Urinary bladder (tissue), 4 donors: ENCODE results near the gene CSAD. TPM values are rescaled to one million over a fixed set of nuclear protein-coding genes. Genes with fewer than 3 reads are reported as not detected.
"Not testable (repeated sequence)": the region's sequence is repeated elsewhere in the genome, so short reads cannot be mapped to it uniquely, and the experiment has no call there.

Experiments used
- DNase-seq: peaks from one replicate; pipeline ENCODE4 v3.0.0-alpha.2; 2015; ENCODE audit errors: extremely low spot score
- H3K27ac ChIP-seq: one replicate; pipeline ENCODE4 v1.5.1; 2013; ENCODE audit warnings: low read depth, mild to moderate bottlenecking, moderate library complexity
- H3K36me3 ChIP-seq: one replicate; pipeline ENCODE4 v1.6.1; 2013; ENCODE audit warnings: mild to moderate bottlenecking, moderate library complexity; ENCODE audit not compliant: insufficient read depth
- H3K4me1 ChIP-seq: one replicate; pipeline ENCODE4 v1.6.1; 2013; ENCODE audit warnings: mild to moderate bottlenecking, moderate library complexity; ENCODE audit not compliant: insufficient read depth
- H3K4me3 ChIP-seq: one replicate; pipeline ENCODE4 v1.5.1; 2013; ENCODE audit warnings: low read depth, low read length
- WGBS: extraction: QIAGEN DNeasy Blood & Tissue Kit; methylation state at CpG from one replicate; pipeline ENCODE4 v1.1.7; 2013; 5-methylcytosine and 5-hydroxymethylcytosine counted together
- polyA plus RNA-seq: library from polyadenylated mRNA; stranded (reverse); fragments of 200-250 nt; gene quantifications from one replicate; pipeline ENCODE4 v1.2.3, GENCODE V29; 2013
- total RNA-seq: library from RNA; depleted of rRNA; stranded (reverse); fragments of >200 nt; gene quantifications from one replicate; pipeline ENCODE4 v1.2.3, GENCODE V29; 2014
- donor health status: healthy with polysubstance abuse.
- donor health status: healthy.

The CSAD gene
- total and polyA plus RNA-seq, 2 donors: 19.1 to 36.9 TPM

GRCh38 chr12:53173085-53173715 lies 7.5 kb downstream of the CSAD start:
- Histone ChIP-seq H3K27ac (no peak overlapping the region), H3K4me3 (no peak overlapping the region), H3K36me3 (no peaks in the 10 kb centered on the region), H3K4me1 (no peaks in the 10 kb centered on the region)
- 84% methylated on average over 10 of the region's 10 CpGs for WGBS
- DNase-seq: no peak

GRCh38 chr12:53172352-53172751 lies 8.4 kb downstream of the CSAD start:
- H3K27ac ChIP-seq: no peak overlapping the region
- WGBS: 46% methylated on average over 11 of the region's 11 CpGs

GRCh38 chr12:53171725-53172329 lies 8.9 kb downstream of the CSAD start:
- H3K36me3 ChIP-seq: peaks cover 2% of the 10 kb centered on the region
- H3K4me1 ChIP-seq: no peaks in the 10 kb centered on the region
- no peak for DNase-seq
- H3K4me3 ChIP-seq: no peak overlapping the region
- no peak overlapping the region for H3K27ac ChIP-seq
- 35% methylated on average over 10 of the region's 10 CpGs for WGBS

More at GRCh38 chr12:53172352-53172751, 8.4 kb downstream of the CSAD start:
- H3K4me1 ChIP-seq: no peaks in the 10 kb centered on the region
- no peak for DNase-seq
- H3K36me3 ChIP-seq: no peaks in the 10 kb centered on the region
- no peak overlapping the region for H3K4me3 ChIP-seq

GRCh38 chr12:53170876-53171724 lies 9.6 kb downstream of the CSAD start:
- H3K27ac ChIP-seq: no peak overlapping the region
- no peak overlapping the region for H3K4me3 ChIP-seq
- H3K4me1 ChIP-seq: no peaks in the 10 kb centered on the region
- H3K36me3 ChIP-seq: peaks cover 2% of the 10 kb centered on the region
- WGBS: 83% methylated on average over 14 of the region's 14 CpGs
- DNase-seq: no peak

GRCh38 chr12:53170215-53170614 lies 10.5 kb downstream of the CSAD start:
- Histone ChIP-seq H3K4me3 (no peak overlapping the region), H3K36me3 (peaks cover 2% of the 10 kb centered on the region), H3K4me1 (no peaks in the 10 kb centered on the region), H3K27ac (no peak overlapping the region)
- no peak for DNase-seq
- 91% methylated on average over 8 of the region's 8 CpGs for WGBS

- WGBS: 95% methylated on average over 7 of the region's 7 CpGs
- peaks cover 2% of the 10 kb centered on the region for H3K36me3 ChIP-seq
- no peaks in the 10 kb centered on the region for H3K4me1 ChIP-seq
- no peak for DNase-seq
- H3K4me3 ChIP-seq: no peak overlapping the region
- no peak overlapping the region for H3K27ac ChIP-seq
Observed at GRCh38 chr12:53169644-53170043, 11.1 kb downstream of the CSAD start.

GRCh38 chr12:53166837-53167236 lies 13.9 kb downstream of the CSAD start:
- Histone ChIP-seq H3K36me3 (peaks cover 2% of the 10 kb centered on the region), H3K4me1 (no peaks in the 10 kb centered on the region), H3K27ac (no peak overlapping the region), H3K4me3 (no peak overlapping the region)
- DNase-seq: no peak

- H3K4me3 ChIP-seq, H3K36me3 ChIP-seq, H3K27ac ChIP-seq, H3K4me1 ChIP-seq, DNase-seq: not testable (repeated sequence)
- 92% methylated on average over 2 of the region's 2 CpGs for WGBS
Observed at GRCh38 chr12:53163008-53163407, 17.7 kb downstream of the CSAD start.

- Histone ChIP-seq H3K4me3 (no peak overlapping the region), H3K4me1 (no peaks in the 10 kb centered on the region), H3K36me3 (no peaks in the 10 kb centered on the region), H3K27ac (no peak overlapping the region)
- DNase-seq: no peak
- 91% methylated on average over 8 of the region's 8 CpGs for WGBS
Observed at GRCh38 chr12:53161119-53161911, 19.4 kb downstream of the CSAD start.

GRCh38 chr12:53160673-53161072 lies 20.1 kb downstream of the CSAD start:
- Histone ChIP-seq H3K4me3 (no peak overlapping the region), H3K4me1 (no peaks in the 10 kb centered on the region), H3K27ac (no peak overlapping the region), H3K36me3 (no peaks in the 10 kb centered on the region)
- 83% methylated on average over 2 of the region's 2 CpGs for WGBS
- no peak for DNase-seq

GRCh38 chr12:53160000-53160399 lies 20.7 kb downstream of the CSAD start:
- DNase-seq: no peak
- Histone ChIP-seq H3K4me1 (no peaks in the 10 kb centered on the region), H3K4me3 (no peak overlapping the region), H3K36me3 (no peaks in the 10 kb centered on the region), H3K27ac (no peak overlapping the region)
- 85% methylated on average over 16 of the region's 16 CpGs for WGBS

- Histone ChIP-seq H3K4me3 (no peak overlapping the region), H3K27ac (no peak overlapping the region), H3K36me3 (no peaks in the 10 kb centered on the region), H3K4me1 (no peaks in the 10 kb centered on the region)
- 11% methylated on average over 14 of the region's 14 CpGs for WGBS
- no peak for DNase-seq
Observed at GRCh38 chr12:53159195-53159839, 21.4 kb downstream of the CSAD start.

- no peaks in the 10 kb centered on the region for H3K4me1 ChIP-seq
- H3K27ac ChIP-seq: no peak overlapping the region
- no peak overlapping the region for H3K4me3 ChIP-seq
- H3K36me3 ChIP-seq: no peaks in the 10 kb centered on the region
- DNase-seq: no peak
Observed at GRCh38 chr12:53152390-53152789, 28.3 kb downstream of the CSAD start.
